Stimulated activated naive CD8-positive, alpha-beta T cell treated with anti-CD3 and anti-CD28 coated beads, Interleukin-15, Interleukin-2, amounts not matched to agents 100 ng/mL and 50 ng/mL, for 24 hours (primary cell): ENCODE measurements around the gene GLYR1.
A peak's percentile ranks its signal among the peaks of the same experiment; 100 is the strongest.

Source experiments
- H3K27ac Mint-ChIP-seq: one replicate; pipeline ENCODE4 v1.8.0; 2021; ENCODE audit warnings: mild to moderate bottlenecking, mixed read lengths
- H3K27me3 Mint-ChIP-seq: one replicate; pipeline ENCODE4 v1.8.0; 2021; ENCODE audit warnings: mixed read lengths
- H3K36me3 Mint-ChIP-seq: one replicate; pipeline ENCODE4 v1.8.0; 2021; ENCODE audit warnings: low read depth, mixed read lengths
- H3K4me1 Mint-ChIP-seq: one replicate; pipeline ENCODE4 v1.8.0; 2021; ENCODE audit warnings: low read depth, mixed read lengths
- H3K4me3 Mint-ChIP-seq: one replicate; pipeline ENCODE4 v1.8.0; 2021; ENCODE audit warnings: mild to moderate bottlenecking, mixed read lengths
- H3K9me3 Mint-ChIP-seq: one replicate; pipeline ENCODE4 v1.8.0; 2021; ENCODE audit warnings: mixed read lengths

GLYR1 gene

GRCh38 chr16:4868535-4868934 is 21.4 kb upstream of the GLYR1 start:
- Mint-ChIP-seq H3K9me3 (no peaks in the 10 kb centered on the region), H3K4me1 (peaks cover 4% of the 10 kb centered on the region), H3K27me3 (no peaks in the 10 kb centered on the region), H3K36me3 (peaks cover 58% of the 10 kb centered on the region), H3K4me3 (no peak overlapping the region), H3K27ac (no peak overlapping the region)

GRCh38 chr16:4868026-4868425 is 20.9 kb upstream of the GLYR1 start:
- Mint-ChIP-seq H3K4me3 (no peak overlapping the region), H3K27ac (no peak overlapping the region), H3K9me3 (no peaks in the 10 kb centered on the region), H3K27me3 (no peaks in the 10 kb centered on the region), H3K36me3 (peaks cover 55% of the 10 kb centered on the region), H3K4me1 (peaks cover 4% of the 10 kb centered on the region)

GRCh38 chr16:4866586-4866985 is 19.5 kb upstream of the GLYR1 start:
- H3K27me3 Mint-ChIP-seq: no peaks in the 10 kb centered on the region
- peaks cover 55% of the 10 kb centered on the region for H3K36me3 Mint-ChIP-seq
- no peaks in the 10 kb centered on the region for H3K9me3 Mint-ChIP-seq
- H3K4me1 Mint-ChIP-seq: peaks cover 4% of the 10 kb centered on the region
- H3K27ac Mint-ChIP-seq: no peak overlapping the region
- H3K4me3 Mint-ChIP-seq: no peak overlapping the region

- no peaks in the 10 kb centered on the region for H3K9me3 Mint-ChIP-seq
- H3K4me3 Mint-ChIP-seq: no peak overlapping the region
- H3K4me1 Mint-ChIP-seq: peaks cover 4% of the 10 kb centered on the region
- H3K36me3 Mint-ChIP-seq: peaks cover 59% of the 10 kb centered on the region
- H3K27ac Mint-ChIP-seq: no peak overlapping the region
- H3K27me3 Mint-ChIP-seq: no peaks in the 10 kb centered on the region
Observed at GRCh38 chr16:4865231-4865860, 18.3 kb upstream of the GLYR1 start.

- no peak overlapping the region for H3K27ac Mint-ChIP-seq
- H3K27me3 Mint-ChIP-seq: no peaks in the 10 kb centered on the region
- H3K4me1 Mint-ChIP-seq: peaks cover 4% of the 10 kb centered on the region
- H3K4me3 Mint-ChIP-seq: no peak overlapping the region
- H3K9me3 Mint-ChIP-seq: no peaks in the 10 kb centered on the region
- H3K36me3 Mint-ChIP-seq: peaks cover 64% of the 10 kb centered on the region
Observed at GRCh38 chr16:4864728-4865127, 17.6 kb upstream of the GLYR1 start.

GRCh38 chr16:4862639-4863038 is 15.6 kb upstream of the GLYR1 start:
- no peaks in the 10 kb centered on the region for H3K9me3 Mint-ChIP-seq
- no peaks in the 10 kb centered on the region for H3K27me3 Mint-ChIP-seq
- no peak overlapping the region for H3K4me3 Mint-ChIP-seq
- no peak overlapping the region for H3K27ac Mint-ChIP-seq
- H3K4me1 Mint-ChIP-seq: peaks cover 4% of the 10 kb centered on the region
- peaks cover 71% of the 10 kb centered on the region for H3K36me3 Mint-ChIP-seq

- Mint-ChIP-seq H3K4me1 (no peaks in the 10 kb centered on the region), H3K9me3 (no peaks in the 10 kb centered on the region), H3K4me3 (no peak overlapping the region), H3K27me3 (no peaks in the 10 kb centered on the region), H3K27ac (peak overlapping the region; percentile 1), H3K36me3 (peaks cover 74% of the 10 kb centered on the region)
Observed at GRCh38 chr16:4860727-4861342, 13.7 kb upstream of the GLYR1 start.

GRCh38 chr16:4859900-4860255 is 12.8 kb upstream of the GLYR1 start:
- Mint-ChIP-seq H3K36me3 (peaks cover 79% of the 10 kb centered on the region), H3K4me3 (no peak overlapping the region), H3K4me1 (no peaks in the 10 kb centered on the region), H3K27me3 (no peaks in the 10 kb centered on the region), H3K9me3 (no peaks in the 10 kb centered on the region), H3K27ac (no peak overlapping the region)

GRCh38 chr16:4859190-4859899 is 12.3 kb upstream of the GLYR1 start:
- Mint-ChIP-seq H3K36me3 (peaks cover 76% of the 10 kb centered on the region), H3K27me3 (no peaks in the 10 kb centered on the region), H3K9me3 (no peaks in the 10 kb centered on the region), H3K4me3 (no peak overlapping the region), H3K4me1 (no peaks in the 10 kb centered on the region), H3K27ac (no peak overlapping the region)

- Mint-ChIP-seq H3K9me3 (no peaks in the 10 kb centered on the region), H3K27me3 (no peaks in the 10 kb centered on the region), H3K4me3 (no peak overlapping the region), H3K4me1 (peaks cover 9% of the 10 kb centered on the region), H3K36me3 (peaks cover 64% of the 10 kb centered on the region), H3K27ac (no peak overlapping the region)
Observed at GRCh38 chr16:4855804-4856203, 8.7 kb upstream of the GLYR1 start.

- H3K9me3 Mint-ChIP-seq: no peaks in the 10 kb centered on the region
- peaks cover 59% of the 10 kb centered on the region for H3K36me3 Mint-ChIP-seq
- no peak overlapping the region for H3K4me3 Mint-ChIP-seq
- no peaks in the 10 kb centered on the region for H3K27me3 Mint-ChIP-seq
- H3K4me1 Mint-ChIP-seq: peaks cover 13% of the 10 kb centered on the region
- no peak overlapping the region for H3K27ac Mint-ChIP-seq
Observed at GRCh38 chr16:4855371-4855770, 8.3 kb upstream of the GLYR1 start.

GRCh38 chr16:4852221-4852872 is 5.3 kb upstream of the GLYR1 start:
- no peaks in the 10 kb centered on the region for H3K9me3 Mint-ChIP-seq
- peaks cover 37% of the 10 kb centered on the region for H3K4me1 Mint-ChIP-seq
- no peaks in the 10 kb centered on the region for H3K27me3 Mint-ChIP-seq
- no peak overlapping the region for H3K4me3 Mint-ChIP-seq
- H3K27ac Mint-ChIP-seq: no peak overlapping the region
- H3K36me3 Mint-ChIP-seq: peaks cover 32% of the 10 kb centered on the region

GRCh38 chr16:4850211-4850610 is 3.1 kb upstream of the GLYR1 start:
- Mint-ChIP-seq H3K27me3 (no peaks in the 10 kb centered on the region), H3K4me1 (peaks cover 50% of the 10 kb centered on the region), H3K9me3 (no peaks in the 10 kb centered on the region), H3K4me3 (no peak overlapping the region), H3K36me3 (peaks cover 30% of the 10 kb centered on the region), H3K27ac (no peak overlapping the region)

- H3K4me3 Mint-ChIP-seq: peak overlapping the region; percentile 95
- H3K9me3 Mint-ChIP-seq: no peaks in the 10 kb centered on the region
- peak overlapping the region; percentile 85 for H3K27ac Mint-ChIP-seq
- H3K36me3 Mint-ChIP-seq: peaks cover 30% of the 10 kb centered on the region
- peaks cover 50% of the 10 kb centered on the region for H3K4me1 Mint-ChIP-seq
- no peaks in the 10 kb centered on the region for H3K27me3 Mint-ChIP-seq
Observed at GRCh38 chr16:4847774-4848587, 893 bp upstream of the GLYR1 start.
